C4-2B (cell line): Measurements from ENCODE around the gene GGA1.

Experiments
- H3K27ac ChIP-seq: fragments of 450-650 bp; 2 replicates; pipeline ENCODE4 v1.5.1; 2017
- CTCF ChIP-seq: fragments of 450-650 bp; conservative IDR thresholded peaks from 2 replicates; pipeline ENCODE4 v1.5.1; 2017; ENCODE audit warnings: mild to moderate bottlenecking
- ZFX ChIP-seq: fragments of 450-650 bp; IDR thresholded peaks from 2 replicates; pipeline ENCODE4 v1.6.1; 2017

The GGA1 gene

GRCh38 chr22:37639771-37640590 is 31.3 kb downstream of the GGA1 start:
- peak overlapping the region; percentile 61 for H3K27ac ChIP-seq
- TF ChIP-seq ZFX (no peak), CTCF (no peak)

- TF ChIP-seq CTCF: no peak
- TF ChIP-seq ZFX: no peak
- peak overlapping the region; percentile 61 for H3K27ac ChIP-seq
Observed at GRCh38 chr22:37640591-37641560, 32.2 kb downstream of the GGA1 start.

GRCh38 chr22:37641561-37641949 is 32.9 kb downstream of the GGA1 start:
- no peak overlapping the region for H3K27ac ChIP-seq
- TF ChIP-seq ZFX: no peak
- TF ChIP-seq CTCF: no peak

GRCh38 chr22:37643225-37643847 is 34.7 kb downstream of the GGA1 start:
- no peak overlapping the region for H3K27ac ChIP-seq
- no peak for TF ChIP-seq ZFX
- TF ChIP-seq CTCF: peak; percentile 96

- TF ChIP-seq CTCF (no peak), ZFX (no peak)
- H3K27ac ChIP-seq: no peak overlapping the region
Observed at GRCh38 chr22:37647317-37647716, 38.7 kb downstream of the GGA1 start.

GRCh38 chr22:37647928-37648327 is 39.3 kb downstream of the GGA1 start:
- H3K27ac ChIP-seq: no peak overlapping the region
- TF ChIP-seq ZFX (no peak), CTCF (no peak)
